Left ventricle myocardium inferior (tissue), 1 donor: Measurements from ENCODE around the gene LYRM2. TPM values are rescaled to one million over a fixed set of nuclear protein-coding genes. Genes with fewer than 3 reads are reported as not detected.

Experiments used
- DNase-seq: peaks from one replicate; pipeline ENCODE4 v3.0.0-alpha.2; 2020
- H3K27ac ChIP-seq: fragments of 200-600 bp; replicated peaks from 2 replicates; pipeline ENCODE4 v1.8.0; 2021
- H3K27me3 ChIP-seq: fragments of 200-600 bp; 2 replicates; pipeline ENCODE4 v1.8.0; 2021; ENCODE audit warnings: low read depth
- H3K36me3 ChIP-seq: fragments of 200-600 bp; 2 replicates; pipeline ENCODE4 v1.8.0; 2021
- H3K4me1 ChIP-seq: fragments of 200-600 bp; 2 replicates; pipeline ENCODE4 v1.8.0; 2021
- H3K4me3 ChIP-seq: fragments of 200-600 bp; 2 replicates; pipeline ENCODE4 v1.8.0; 2021; ENCODE audit warnings: mild to moderate bottlenecking, moderate library complexity
- H3K9me3 ChIP-seq: fragments of 200-600 bp; replicated peaks from 2 replicates; pipeline ENCODE4 v1.8.0; 2021
- intact Hi-C: fragments of 100-400 bp; cut with micrococcal nuclease; formaldehyde crosslinking; loops from one replicate; pipeline ENCODE4 v1.11.0; 2022
- total RNA-seq: library from RNA; stranded (reverse); fragmentation: NEBNext Ultra II Directional; extraction: Animal tissue kit (Norgen Biotek cat#: 25700); gene quantifications from one replicate; pipeline ENCODE4 v1.2.1, GENCODE V29; 2021
- TF ChIP-seq, protein P1 (sequence below): fragments of 200-600 bp; IDR thresholded peaks from 2 replicates; pipeline ENCODE4 v1.8.0; 2021; ENCODE audit warnings: antibody characterized with exemption, mild to moderate bottlenecking, borderline replicate concordance
- donor health status: DM: no; HTN: yes; CAD: no; lungs with severe emphysema.

The LYRM2 gene
- total RNA-seq, 1 donor from 2014 or later: 41.3 TPM

GRCh38 chr6:89527634-89528033, 110.9 kb downstream of the LYRM2 start:
- Histone ChIP-seq H3K4me3 (no peak overlapping the region), H3K36me3 (no peaks in the 10 kb centered on the region), H3K4me1 (peaks cover 26% of the 10 kb centered on the region), H3K27me3 (no peaks in the 10 kb centered on the region), H3K27ac (no peak overlapping the region), H3K9me3 (no peaks in the 10 kb centered on the region)
- DNase-seq: no peak
- TF ChIP-seq, protein P1, sequence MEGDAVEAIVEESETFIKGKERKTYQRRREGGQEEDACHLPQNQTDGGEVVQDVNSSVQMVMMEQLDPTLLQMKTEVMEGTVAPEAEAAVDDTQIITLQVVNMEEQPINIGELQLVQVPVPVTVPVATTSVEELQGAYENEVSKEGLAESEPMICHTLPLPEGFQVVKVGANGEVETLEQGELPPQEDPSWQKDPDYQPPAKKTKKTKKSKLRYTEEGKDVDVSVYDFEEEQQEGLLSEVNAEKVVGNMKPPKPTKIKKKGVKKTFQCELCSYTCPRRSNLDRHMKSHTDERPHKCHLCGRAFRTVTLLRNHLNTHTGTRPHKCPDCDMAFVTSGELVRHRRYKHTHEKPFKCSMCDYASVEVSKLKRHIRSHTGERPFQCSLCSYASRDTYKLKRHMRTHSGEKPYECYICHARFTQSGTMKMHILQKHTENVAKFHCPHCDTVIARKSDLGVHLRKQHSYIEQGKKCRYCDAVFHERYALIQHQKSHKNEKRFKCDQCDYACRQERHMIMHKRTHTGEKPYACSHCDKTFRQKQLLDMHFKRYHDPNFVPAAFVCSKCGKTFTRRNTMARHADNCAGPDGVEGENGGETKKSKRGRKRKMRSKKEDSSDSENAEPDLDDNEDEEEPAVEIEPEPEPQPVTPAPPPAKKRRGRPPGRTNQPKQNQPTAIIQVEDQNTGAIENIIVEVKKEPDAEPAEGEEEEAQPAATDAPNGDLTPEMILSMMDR: no peak
- intact Hi-C loops: no loop called here

DNA sequence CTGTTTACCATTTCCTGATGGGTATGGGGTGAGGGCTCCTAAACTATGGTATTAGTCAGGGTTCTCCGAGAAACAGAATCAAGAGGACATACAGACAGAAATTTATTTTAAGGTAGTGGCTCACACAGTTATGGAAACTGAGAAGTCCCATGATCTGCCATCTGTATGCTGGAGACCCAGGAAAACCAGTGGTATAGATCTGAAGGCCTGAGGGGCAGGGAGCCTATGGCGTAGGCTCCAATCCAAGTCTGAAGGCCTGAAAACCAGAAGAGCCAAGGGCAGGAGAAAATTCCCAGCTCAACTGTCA, 112.0 kb downstream of the LYRM2 start:
- no peak overlapping the region for H3K4me3 ChIP-seq
- no peak for DNase-seq
- H3K9me3 ChIP-seq: no peaks in the 10 kb centered on the region
- TF ChIP-seq, protein P1: no peak
- intact Hi-C loops: no loop called here
- H3K36me3 ChIP-seq: no peaks in the 10 kb centered on the region
- no peak overlapping the region for H3K27ac ChIP-seq
- no peaks in the 10 kb centered on the region for H3K27me3 ChIP-seq
- peaks cover 24% of the 10 kb centered on the region for H3K4me1 ChIP-seq

DNA sequence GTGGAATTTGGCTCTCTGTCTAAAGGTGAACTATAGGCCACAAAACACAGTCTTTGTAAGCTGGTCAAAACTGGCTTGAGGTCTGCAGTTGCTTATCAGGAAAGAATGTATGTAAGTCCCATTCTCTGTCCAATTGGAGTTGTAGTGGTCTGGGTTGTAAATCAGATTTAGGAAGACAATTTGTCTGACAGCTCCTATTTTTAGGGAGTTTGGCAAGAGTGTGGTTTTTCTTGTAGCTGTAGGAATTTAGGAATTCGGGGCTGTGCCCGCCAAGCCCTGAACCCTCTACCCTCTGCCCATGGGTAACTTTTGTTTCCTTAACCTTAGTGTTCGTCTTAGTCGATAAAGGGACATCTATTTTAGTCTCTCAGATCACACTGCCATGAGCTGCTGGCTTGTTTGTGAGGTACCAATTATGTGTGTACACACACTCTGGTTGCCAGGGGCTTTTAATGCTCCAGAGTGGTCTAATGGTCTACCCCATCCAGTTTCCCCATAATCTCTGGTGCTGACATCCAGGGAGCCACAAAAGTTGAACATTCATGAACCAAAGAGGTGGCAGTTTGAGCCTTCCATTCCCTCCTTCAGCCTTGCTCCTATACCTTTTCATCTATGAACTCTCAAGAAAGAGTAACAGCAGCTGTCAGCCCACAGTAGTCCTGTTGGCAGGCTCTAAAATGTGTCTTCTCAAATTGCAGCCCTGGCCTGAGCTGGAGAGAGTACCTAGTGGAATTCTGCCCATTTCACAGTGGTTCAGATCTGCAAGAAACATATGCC, 112.6 kb downstream of the LYRM2 start:
- H3K4me3 ChIP-seq: no peak overlapping the region
- DNase-seq: no peak
- peaks cover 19% of the 10 kb centered on the region for H3K4me1 ChIP-seq
- intact Hi-C loops: no loop called here
- no peaks in the 10 kb centered on the region for H3K27me3 ChIP-seq
- no peaks in the 10 kb centered on the region for H3K36me3 ChIP-seq
- no peaks in the 10 kb centered on the region for H3K9me3 ChIP-seq
- TF ChIP-seq, protein P1: no peak
- no peak overlapping the region for H3K27ac ChIP-seq

- no peaks in the 10 kb centered on the region for H3K36me3 ChIP-seq
- TF ChIP-seq, protein P1: no peak
- no peak overlapping the region for H3K27ac ChIP-seq
- no peak for DNase-seq
- H3K9me3 ChIP-seq: no peaks in the 10 kb centered on the region
- H3K4me1 ChIP-seq: peaks cover 13% of the 10 kb centered on the region
- H3K27me3 ChIP-seq: no peaks in the 10 kb centered on the region
- intact Hi-C loops: no loop called here
- no peak overlapping the region for H3K4me3 ChIP-seq
Observed at GRCh38 chr6:89522778-89523177, 115.8 kb downstream of the LYRM2 start.

GRCh38 chr6:89520736-89521135, 117.8 kb downstream of the LYRM2 start:
- Histone ChIP-seq H3K9me3 (no peaks in the 10 kb centered on the region), H3K4me1 (peaks cover 3% of the 10 kb centered on the region), H3K27me3 (no peaks in the 10 kb centered on the region), H3K27ac (no peak overlapping the region), H3K4me3 (no peak overlapping the region), H3K36me3 (no peaks in the 10 kb centered on the region)
- DNase-seq: no peak
- intact Hi-C loops: no loop called here
- TF ChIP-seq, protein P1: no peak
